A673 (cell line): ENCODE measurements around the gene ANLN. TPM values are rescaled to one million over a fixed set of nuclear protein-coding genes. Genes with fewer than 3 reads are reported as not detected.
"Not testable (repeated sequence)": the region's sequence is repeated elsewhere in the genome, so short reads cannot be mapped to it uniquely, and the experiment has no call there.

Experiments
- BruUV-seq: library from RNA; stranded (reverse); fragments of 400-500 nt; replicated peaks from 2 replicates; lab custom pipeline; 2021; lab: Mats Ljungman, UMichigan
- CTCF ChIA-PET: fragments of 300-600 bp; sonication (Branson Sonifier 250); formaldehyde crosslinking; loops from one replicate; lab custom pipeline; 2022; ENCODE audit warnings: antibody characterized with exemption; lab: Charles Lee
- POLR2A ChIA-PET: fragments of 300-600 bp; sonication (Branson Sonifier 250); formaldehyde crosslinking; loops from one replicate; lab custom pipeline; 2022; ENCODE audit warnings: antibody characterized with exemption; ENCODE audit not compliant: low non-redundant PET; lab: Charles Lee
- DNase-seq: peaks from one replicate; pipeline ENCODE4 v3.0.0-alpha.2; 2015; ENCODE audit warnings: low spot score
- H3K27ac ChIP-seq: fragments of 200-600 bp; sonication (generic); 2 replicates; pipeline ENCODE4 v1.5.1; 2016; ENCODE audit warnings: mixed run types, low read depth, mild to moderate bottlenecking, mixed read lengths, antibody characterized with exemption, low read length; ENCODE audit not compliant: poor library complexity, severe bottlenecking
- H3K27me3 ChIP-seq: fragments of 200-600 bp; sonication (generic); replicated peaks from 2 replicates; pipeline ENCODE4 v1.6.1; 2017; ENCODE audit warnings: mixed run types, low read depth, mild to moderate bottlenecking, mixed read lengths, antibody characterized with exemption, low read length; ENCODE audit not compliant: insufficient read depth, poor library complexity
- H3K36me3 ChIP-seq: fragments of 200-600 bp; sonication (generic); 2 replicates; pipeline ENCODE4 v1.6.1; 2016; ENCODE audit warnings: mixed run types, mild to moderate bottlenecking, mixed read lengths, antibody characterized with exemption, low read length; ENCODE audit not compliant: insufficient read depth, poor library complexity, severe bottlenecking
- H3K4me1 ChIP-seq: fragments of 200-600 bp; sonication (generic); 2 replicates; pipeline ENCODE4 v1.6.1; 2017; ENCODE audit warnings: mixed run types, mild to moderate bottlenecking, mixed read lengths, antibody characterized with exemption, low read length; ENCODE audit not compliant: insufficient read depth, poor library complexity, severe bottlenecking
- H3K4me3 ChIP-seq: fragments of 200-600 bp; sonication (generic); 2 replicates; pipeline ENCODE4 v1.5.1; 2016; ENCODE audit warnings: low read depth, mixed run types, mild to moderate bottlenecking, mixed read lengths, low read length; ENCODE audit not compliant: poor library complexity, severe bottlenecking
- H3K9me3 ChIP-seq: fragments of 200-600 bp; sonication (generic); 2 replicates; pipeline ENCODE4 v1.6.1; 2016; ENCODE audit warnings: mixed run types, low read depth, mild to moderate bottlenecking, mixed read lengths, antibody characterized with exemption, low read length; ENCODE audit not compliant: poor library complexity, severe bottlenecking
- EZH2 ChIP-seq: fragments of 200-600 bp; sonication (generic); IDR thresholded peaks from 2 replicates; pipeline ENCODE4 v1.6.1; 2017; ENCODE audit warnings: borderline replicate concordance, low read depth, mild to moderate bottlenecking, mixed read lengths, antibody characterized with exemption, low read length; ENCODE audit not compliant: poor library complexity, severe bottlenecking
- intact Hi-C: fragments of 100-400 bp; cut with micrococcal nuclease; formaldehyde crosslinking; loops from one replicate; pipeline ENCODE4 v1.10.0; 2022; ENCODE audit not compliant: unreplicated experiment
- total RNA-seq: library from RNA; stranded (reverse); gene quantifications from 2 replicates; pipeline ENCODE4 v1.2.3, GENCODE V29; 2021
- TF ChIP-seq, protein P1 (sequence below): fragments of 300-800, 200-600 bp; sonication (generic); conservative IDR thresholded peaks from 2 replicates; pipeline ENCODE4 v1.5.1; 2017; ENCODE audit warnings: low read depth, mild to moderate bottlenecking, antibody characterized with exemption, low read length, moderate library complexity, mixed read lengths

ANLN gene
- total RNA-seq, 1 experiment from 2014 or later, result 164 TPM

DNA sequence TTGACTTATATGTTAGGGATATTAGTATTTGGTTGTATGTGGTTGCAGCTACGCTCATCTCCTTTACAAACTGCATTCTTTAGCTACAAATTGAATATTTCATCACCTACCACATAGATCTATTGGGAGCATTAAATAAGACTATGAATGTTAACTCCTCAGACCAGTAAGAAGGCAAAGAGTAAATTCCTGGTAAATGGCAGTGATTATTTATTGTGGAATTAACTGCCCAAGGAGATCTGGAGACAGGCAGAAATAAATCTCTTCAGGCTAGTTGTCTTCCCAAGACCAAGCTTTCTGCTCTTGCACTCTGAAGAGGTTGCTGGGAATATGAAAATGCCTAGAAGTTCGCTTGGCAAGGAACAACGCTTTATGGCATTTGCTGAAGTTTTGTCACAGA, 74.6 kb downstream of the ANLN start:
- Histone ChIP-seq H3K27me3 (no peaks in the 10 kb centered on the region), H3K36me3 (no peaks in the 10 kb centered on the region), H3K4me3 (no peak overlapping the region), H3K9me3 (no peaks in the 10 kb centered on the region), H3K27ac (no peak overlapping the region), H3K4me1 (no peaks in the 10 kb centered on the region)
- no peak for DNase-seq
- no TSS peak for BruUV-seq
- no peak for TF ChIP-seq EZH2
- TF ChIP-seq, protein P1, sequence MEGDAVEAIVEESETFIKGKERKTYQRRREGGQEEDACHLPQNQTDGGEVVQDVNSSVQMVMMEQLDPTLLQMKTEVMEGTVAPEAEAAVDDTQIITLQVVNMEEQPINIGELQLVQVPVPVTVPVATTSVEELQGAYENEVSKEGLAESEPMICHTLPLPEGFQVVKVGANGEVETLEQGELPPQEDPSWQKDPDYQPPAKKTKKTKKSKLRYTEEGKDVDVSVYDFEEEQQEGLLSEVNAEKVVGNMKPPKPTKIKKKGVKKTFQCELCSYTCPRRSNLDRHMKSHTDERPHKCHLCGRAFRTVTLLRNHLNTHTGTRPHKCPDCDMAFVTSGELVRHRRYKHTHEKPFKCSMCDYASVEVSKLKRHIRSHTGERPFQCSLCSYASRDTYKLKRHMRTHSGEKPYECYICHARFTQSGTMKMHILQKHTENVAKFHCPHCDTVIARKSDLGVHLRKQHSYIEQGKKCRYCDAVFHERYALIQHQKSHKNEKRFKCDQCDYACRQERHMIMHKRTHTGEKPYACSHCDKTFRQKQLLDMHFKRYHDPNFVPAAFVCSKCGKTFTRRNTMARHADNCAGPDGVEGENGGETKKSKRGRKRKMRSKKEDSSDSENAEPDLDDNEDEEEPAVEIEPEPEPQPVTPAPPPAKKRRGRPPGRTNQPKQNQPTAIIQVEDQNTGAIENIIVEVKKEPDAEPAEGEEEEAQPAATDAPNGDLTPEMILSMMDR, result no peak
- ChIA-PET POLR2A (no interaction called here), CTCF (no interaction called here)
- intact Hi-C loops, result no loop called here

DNA sequence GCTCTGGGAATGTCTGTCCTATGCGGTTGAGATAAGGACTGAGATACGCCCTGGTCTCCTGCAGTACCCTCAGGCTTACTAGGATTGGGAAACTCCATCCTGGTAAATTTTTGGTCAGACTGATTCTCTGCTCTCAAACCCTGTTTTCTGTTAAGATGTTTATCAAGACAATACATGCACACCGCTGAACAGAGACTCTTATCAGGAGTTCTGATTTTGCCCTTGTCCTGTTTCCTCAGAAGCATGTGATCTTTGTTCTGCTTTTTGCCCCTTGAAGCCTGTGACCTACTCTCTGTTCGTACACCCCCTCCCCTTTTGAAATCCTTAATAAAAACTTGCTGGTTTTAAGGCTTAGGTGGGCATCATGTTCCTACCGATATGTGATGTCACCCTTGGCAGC, 76.3 kb downstream of the ANLN start:
- H3K9me3 ChIP-seq, H3K27me3 ChIP-seq, intact Hi-C loops, H3K27ac ChIP-seq, DNase-seq, CTCF ChIA-PET, POLR2A ChIA-PET, H3K4me3 ChIP-seq, H3K4me1 ChIP-seq, H3K36me3 ChIP-seq, BruUV-seq: not testable (repeated sequence)

GRCh38 chr7:36468370-36469101, 78.9 kb downstream of the ANLN start:
- POLR2A ChIA-PET, result no interaction called here
- intact Hi-C loops, result no loop called here
- H3K27ac ChIP-seq, result no peak overlapping the region
- no TSS peak for BruUV-seq
- H3K36me3 ChIP-seq, result no peaks in the 10 kb centered on the region
- H3K9me3 ChIP-seq, result no peaks in the 10 kb centered on the region
- DNase-seq, result no peak
- no peaks in the 10 kb centered on the region for H3K27me3 ChIP-seq
- no peak for TF ChIP-seq EZH2
- TF ChIP-seq, protein P1, result no peak
- H3K4me1 ChIP-seq, result no peaks in the 10 kb centered on the region
- H3K4me3 ChIP-seq, result no peak overlapping the region
- CTCF ChIA-PET, result no interaction called here

GRCh38 chr7:36469236-36469635, 79.6 kb downstream of the ANLN start:
- intact Hi-C loops, result no loop called here

More at GRCh38 chr7:36469236-36469635, 79.6 kb downstream of the ANLN start:
- CTCF ChIA-PET, result no interaction called here
- H3K4me3 ChIP-seq, result no peak overlapping the region
- POLR2A ChIA-PET, result no interaction called here
- H3K4me1 ChIP-seq, result no peaks in the 10 kb centered on the region
- no peaks in the 10 kb centered on the region for H3K36me3 ChIP-seq
- no peak for DNase-seq
- no peak overlapping the region for H3K27ac ChIP-seq
- BruUV-seq, result no TSS peak
- no peak for TF ChIP-seq EZH2
- TF ChIP-seq, protein P1, result no peak
- no peaks in the 10 kb centered on the region for H3K9me3 ChIP-seq
- no peaks in the 10 kb centered on the region for H3K27me3 ChIP-seq
